HG03175 (cell line): Measurements from ENCODE around the gene NEMP2.
A peak's percentile ranks its signal among the peaks of the same experiment; 100 is the strongest.

Experiments
- ATAC-seq: cut with Tn5 transposase; IDR thresholded peaks from one replicate; pipeline ENCODE4 v1.9.1; 2021; ENCODE audit warnings: mild to moderate bottlenecking, moderate library complexity; ENCODE audit not compliant: unreplicated experiment

Gene NEMP2

DNA sequence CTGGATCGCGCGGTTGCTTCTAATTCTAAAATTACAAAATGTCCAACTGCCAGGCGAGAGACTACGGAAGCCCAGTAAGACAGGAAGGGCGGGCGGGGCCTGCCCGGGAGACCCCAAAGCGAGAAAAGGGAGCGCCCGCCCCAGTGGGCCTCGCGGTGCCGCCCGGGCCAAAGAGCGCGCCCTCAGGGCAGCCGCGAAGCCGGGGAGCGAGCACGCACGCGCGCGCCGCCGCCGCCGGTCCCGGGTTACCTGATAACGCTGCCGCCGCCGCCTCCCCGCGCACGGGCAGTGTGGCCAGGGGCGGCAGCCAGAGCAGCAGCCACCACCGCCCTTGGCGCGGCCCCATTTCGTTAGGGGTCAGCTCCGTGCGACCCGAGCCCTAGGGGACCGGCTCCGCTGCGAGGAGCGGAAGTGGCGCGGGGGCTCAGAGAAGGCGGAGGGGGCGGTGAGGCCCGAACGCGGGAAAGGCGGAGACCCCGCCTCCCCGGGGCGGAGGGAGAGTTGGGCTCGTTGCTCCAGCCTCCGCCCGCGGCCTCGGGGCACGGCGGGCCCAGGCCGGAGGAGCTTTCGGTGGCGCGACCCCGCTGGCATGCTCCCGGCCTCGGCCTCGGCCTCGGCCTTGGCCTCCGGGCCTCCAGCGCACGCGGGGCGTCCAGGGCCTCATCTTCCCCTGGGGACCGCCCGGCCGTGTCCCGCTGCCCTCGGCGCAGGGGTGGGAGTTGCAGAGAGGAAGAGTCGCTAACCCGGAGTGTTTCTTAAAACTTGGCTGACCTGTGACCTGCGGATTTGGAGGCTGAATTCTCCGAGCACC lies at the start of gene NEMP2:
TSS of gene NEMP2 (minus strand) at position 413 of the 811 bp plus-strand sequence. CDS start at position 346, 67 bp downstream.
- peak; percentile 70 for ATAC-seq

GRCh38 chr2:190583507-190584337 lies 49.2 kb upstream of the NEMP2 start:
- peak; percentile 69 for ATAC-seq

- ATAC-seq, result peak; percentile 65
Observed at GRCh38 chr2:190582736-190583506, 48.4 kb upstream of the NEMP2 start.

GRCh38 chr2:190582019-190582418 lies 47.5 kb upstream of the NEMP2 start:
- ATAC-seq, result no peak

GRCh38 chr2:190579915-190580846 lies 45.7 kb upstream of the NEMP2 start:
- no peak for ATAC-seq

DNA sequence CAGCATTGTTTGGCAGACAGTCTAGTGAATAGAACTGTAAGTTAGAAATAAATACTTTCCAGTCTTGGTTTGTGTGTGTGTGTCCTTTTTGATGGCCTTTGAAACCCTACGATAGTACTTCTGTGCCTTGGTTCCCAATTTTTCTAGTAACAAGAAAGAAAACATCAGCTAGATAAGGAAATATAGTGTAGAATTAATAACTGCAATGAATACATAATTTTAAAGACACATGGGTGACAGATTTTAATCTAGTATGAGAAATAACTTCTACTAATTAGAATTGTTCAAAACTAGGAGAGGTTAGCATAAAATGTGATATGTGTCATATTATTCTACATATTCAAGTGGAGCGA lies 44.5 kb upstream of the NEMP2 start:
- no peak for ATAC-seq

DNA sequence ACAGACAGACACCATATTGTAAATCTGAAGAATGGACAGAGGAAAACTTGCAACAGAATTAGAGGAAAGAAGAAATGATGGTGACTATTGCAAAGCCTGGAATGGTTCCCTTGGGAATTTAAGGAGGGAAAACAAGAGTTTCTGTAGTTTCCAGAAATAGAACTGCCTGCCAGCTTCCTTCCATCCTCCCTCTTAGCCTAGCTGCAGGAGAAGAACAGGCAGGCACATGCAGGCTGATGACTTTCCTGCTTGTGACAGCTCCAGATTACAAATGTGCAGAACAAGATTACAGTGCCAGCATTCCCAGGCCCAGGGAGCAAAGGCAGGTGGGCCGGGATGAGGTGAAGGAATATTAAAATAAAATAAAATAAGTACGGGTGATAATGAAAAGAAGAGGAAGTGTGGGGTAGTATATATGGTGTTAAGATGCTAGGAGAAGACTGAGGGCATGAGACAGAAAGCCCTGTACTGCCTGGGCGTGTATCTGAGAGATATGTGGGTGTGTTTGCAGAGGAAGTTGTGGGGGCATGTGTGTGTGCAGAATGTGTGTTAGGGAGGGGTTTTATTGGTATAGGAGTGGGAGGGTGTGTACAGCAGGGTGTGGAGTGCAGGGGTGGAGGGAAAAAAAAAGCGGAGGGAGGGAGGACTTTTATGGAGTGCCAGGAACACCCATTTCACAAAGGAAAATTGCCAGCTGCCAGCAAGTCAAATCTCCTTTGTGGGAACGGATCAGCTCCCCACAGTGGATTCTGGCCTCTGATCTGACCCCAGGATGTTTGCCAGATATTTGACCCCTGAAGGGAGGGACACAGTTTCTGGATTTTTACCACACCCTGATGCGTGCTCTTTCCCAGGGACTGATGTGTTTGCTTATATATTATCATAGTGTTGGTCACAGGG lies 43.9 kb upstream of the NEMP2 start:
- ATAC-seq, result no peak

DNA sequence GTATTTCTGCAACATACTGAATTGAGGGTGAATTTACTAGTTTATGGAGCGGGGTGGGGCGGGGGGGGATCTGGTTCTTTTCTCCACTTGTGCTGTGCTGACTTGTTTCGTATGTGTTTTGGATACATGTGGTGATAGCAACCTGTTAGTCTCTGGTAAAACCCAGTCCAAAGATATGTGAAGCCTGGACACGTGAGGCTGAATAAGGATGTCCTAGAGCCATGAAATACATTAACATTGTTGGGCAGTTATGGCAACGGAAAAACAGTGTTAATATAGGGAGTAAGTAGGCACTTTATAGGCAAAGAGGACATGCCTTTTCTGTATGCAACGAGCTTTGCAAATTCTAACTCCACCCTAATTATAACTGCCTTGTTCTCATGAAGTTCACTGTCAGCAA lies 42.1 kb upstream of the NEMP2 start:
- ATAC-seq, result no peak

DNA sequence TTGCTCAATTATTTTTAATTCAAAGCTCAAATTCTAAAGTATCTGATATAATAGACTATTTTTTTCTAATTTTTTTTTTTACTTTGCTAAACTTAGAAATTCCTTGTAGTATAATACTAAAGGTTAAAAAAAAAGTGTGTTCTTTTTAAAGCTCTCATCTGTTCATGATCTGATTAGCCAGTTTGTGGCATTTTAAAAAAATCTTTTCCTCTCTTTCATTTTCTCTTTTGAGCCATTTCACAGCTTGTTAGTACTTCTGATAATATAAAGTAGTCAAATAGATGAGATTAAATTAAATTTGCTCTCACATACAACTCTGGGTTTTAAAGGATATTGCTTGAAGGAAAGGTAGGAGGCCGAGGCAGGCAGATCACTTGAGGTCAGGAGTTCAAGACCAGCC lies 40.7 kb upstream of the NEMP2 start:
- no peak for ATAC-seq

GRCh38 chr2:190574169-190574568 lies 39.6 kb upstream of the NEMP2 start:
- no peak for ATAC-seq

DNA sequence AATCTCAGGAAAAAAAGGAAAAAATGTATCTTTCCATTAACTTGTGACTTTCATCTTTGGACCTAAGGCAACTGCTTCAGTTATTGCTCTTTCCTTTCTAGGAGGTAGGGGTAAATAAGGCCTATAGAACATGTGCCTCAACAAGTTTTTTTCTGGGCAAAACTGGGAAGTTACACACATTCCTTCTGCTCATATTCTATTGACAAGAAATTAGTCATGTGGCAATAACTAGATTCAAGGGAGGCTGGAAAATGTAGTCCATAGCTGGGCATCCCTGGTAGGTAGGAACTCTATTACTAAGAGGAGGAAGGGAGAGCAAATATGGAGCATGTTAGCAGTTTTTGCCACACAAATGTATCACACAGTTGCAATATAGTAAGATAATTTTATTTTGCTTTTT lies 37.7 kb upstream of the NEMP2 start:
- ATAC-seq, result no peak

DNA sequence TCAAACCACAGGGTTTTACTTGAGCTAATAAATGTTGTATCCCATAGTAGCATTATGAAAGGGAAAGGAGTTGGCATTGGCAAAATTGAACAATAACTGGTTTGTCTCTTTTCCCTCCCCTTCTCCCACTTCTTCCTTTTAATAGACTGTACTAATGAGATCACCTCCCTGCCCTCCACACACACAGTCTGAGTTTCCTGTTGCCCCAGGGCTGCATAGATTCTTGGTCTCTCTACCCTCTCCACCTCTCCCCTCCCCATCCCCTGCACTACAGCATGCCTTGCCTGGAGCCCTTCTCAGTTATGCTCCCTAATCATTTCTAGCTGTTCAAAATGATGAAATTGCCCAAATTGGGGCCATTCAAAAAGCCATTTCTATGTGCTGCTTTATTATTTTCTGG lies 37.2 kb upstream of the NEMP2 start:
- no peak for ATAC-seq

DNA sequence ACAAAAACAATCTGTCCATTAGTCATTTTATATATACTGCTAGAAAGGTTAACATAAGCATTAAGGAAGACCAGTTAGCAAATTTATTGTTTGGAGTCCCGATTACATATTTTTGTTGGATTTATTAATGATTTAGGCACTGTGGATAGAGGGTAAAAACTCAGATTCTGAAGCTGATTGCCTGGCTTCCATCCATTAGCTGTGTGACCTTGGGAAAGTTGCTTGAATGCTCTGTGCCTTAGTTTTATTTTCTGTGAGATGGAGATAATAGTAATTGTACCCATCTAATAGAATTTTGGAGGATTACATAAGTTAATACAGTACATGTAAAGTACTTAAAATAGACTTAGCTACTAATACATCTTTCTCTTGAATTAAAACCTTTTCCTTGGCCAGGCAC lies 36.3 kb upstream of the NEMP2 start:
- no peak for ATAC-seq

- ATAC-seq, result no peak
Observed at GRCh38 chr2:190569994-190570755, 35.7 kb upstream of the NEMP2 start.

GRCh38 chr2:190564838-190565237 lies 30.3 kb upstream of the NEMP2 start:
- no peak for ATAC-seq

GRCh38 chr2:190563646-190564045 lies 29.1 kb upstream of the NEMP2 start:
- ATAC-seq, result no peak

GRCh38 chr2:190563109-190563508 lies 28.6 kb upstream of the NEMP2 start:
- ATAC-seq, result no peak

- no peak for ATAC-seq
Observed at GRCh38 chr2:190562121-190562520, 27.6 kb upstream of the NEMP2 start.

DNA sequence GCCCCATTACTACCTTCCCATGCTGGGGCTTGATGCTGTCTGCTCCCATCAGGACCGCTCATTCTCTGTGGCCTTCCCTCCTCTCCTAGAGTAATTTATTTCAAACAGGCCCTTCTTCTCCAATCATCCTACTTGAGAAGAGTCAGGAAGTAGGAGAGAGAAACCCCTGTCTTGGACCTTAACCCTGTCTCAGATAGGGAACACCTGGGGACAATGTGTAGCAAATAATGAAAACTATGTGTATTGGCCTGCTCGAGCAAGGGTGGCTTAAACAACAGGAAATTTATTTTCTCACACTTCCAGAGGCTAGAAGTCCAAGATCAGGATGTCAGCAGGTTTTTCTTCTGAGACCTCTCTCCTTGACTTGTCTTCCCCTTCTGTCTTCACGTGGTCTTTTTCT lies 26.6 kb upstream of the NEMP2 start:
- ATAC-seq, result no peak
